Gastrocnemius medialis (tissue), 4 donors: ENCODE results near the gene TANGO6. TPM values are rescaled to one million over a fixed set of nuclear protein-coding genes. Genes with fewer than 3 reads are reported as not detected.

Experiments used
- ATAC-seq, 2 donors: fragments of 150-250 bp; one replicate each; pipeline ENCODE4 v1.9.1; 2016
- DNase-seq, 2 donors: peaks; one replicate each; pipeline ENCODE4 v3.0.0-alpha.2; 2019
- H3K27ac ChIP-seq, 4 donors: fragments of 200-600 bp; sonication (generic); 1 replicate in 1 of 4; 2 replicates in 3 of 4; pipeline ENCODE4 v1.5.1; 2016 to 2018; ENCODE audit warnings: mild to moderate bottlenecking in 2 of 4, moderate library complexity in 1 of 4
- H3K27me3 ChIP-seq, 3 donors: fragments of 200-600 bp; sonication (generic) in 2 of 3; 1 replicate in 1 of 3; 2 replicates in 2 of 3; pipeline versions ENCODE4 v1.5.1 to v1.6.0; 2016 to 2019; ENCODE audit warnings: mild to moderate bottlenecking in 1 of 3, moderate library complexity in 1 of 3
- H3K36me3 ChIP-seq, 2 donors: fragments of 200-600 bp; sonication (generic) in 1 of 2; one replicate each; pipeline ENCODE4 v1.5.1; 2017 to 2018
- H3K4me1 ChIP-seq, 2 donors: fragments of 200-600 bp; sonication (generic) in 1 of 2; one replicate each; pipeline ENCODE4 v1.5.1; 2016 to 2017; ENCODE audit warnings: mild to moderate bottlenecking in 2 of 2
- H3K4me3 ChIP-seq, 4 donors: fragments of 200-600 bp; sonication (generic) in 3 of 4; 1 replicate in 1 of 4; 2 replicates in 3 of 4; pipeline ENCODE4 v1.5.1; 2016 to 2019; ENCODE audit warnings: mild to moderate bottlenecking in 2 of 4
- H3K9me3 ChIP-seq, 3 donors: fragments of 200-600 bp; sonication (generic) in 2 of 3; 1 replicate in 1 of 3; 2 replicates in 2 of 3; pipeline ENCODE4 v1.5.1; 2016 to 2019
- CTCF ChIP-seq, 5 experiments: fragments of 450-650 bp in 3 of 5; fragments of 200-600 bp in 2 of 5; sonication (generic) in 2 of 5; IDR thresholded peaks in 4 of 5; conservative IDR thresholded peaks in 1 of 5; 1 replicate in 4 of 5; 2 replicates in 1 of 5; pipeline ENCODE4 v1.5.1; 2016 to 2019; ENCODE audit warnings: antibody characterized with exemption in 5 of 5, mild to moderate bottlenecking in 3 of 5, moderate library complexity in 3 of 5
- POLR2A ChIP-seq, 2 donors: fragments of 450-650 bp; IDR thresholded peaks; one replicate each; pipeline ENCODE4 v1.6.1; 2017; ENCODE audit warnings: antibody characterized with exemption in 2 of 2, mild to moderate bottlenecking in 2 of 2, moderate library complexity in 2 of 2
- in situ Hi-C, 4 donors: fragments of 200-750 bp; cut with MboI; loops; one replicate each; pipeline versions ENCODE4 v1.15.0 to v1.8.0; 2017; ENCODE audit warnings: low sequenced_read_pairs in 4 of 4
- intact Hi-C: fragments of 100-400 bp; cut with DNase I; formaldehyde crosslinking; loops from one replicate; pipeline ENCODE4 v1.15.1; 2023; ENCODE audit warnings: low total_unique reads
- total RNA-seq, 4 donors: library from RNA; depleted of rRNA; stranded (reverse); fragments of >200 nt; gene quantifications; one replicate each; pipeline versions ENCODE4 v1.1.0 to v1.2.3, GENCODE V29; 2016

The TANGO6 gene
- total RNA-seq, 4 donors from 2014 or later: 13.6 to 20.0 (median 17.8) TPM

- Histone ChIP-seq H3K27me3 (no peaks in the 10 kb centered on the region), H3K4me1 (peaks cover 16 to 17% of the 10 kb centered on the region in 2 donors), H3K4me3 (no peak overlapping the region), H3K36me3 (no peaks in the 10 kb centered on the region), H3K9me3 (no peaks in the 10 kb centered on the region), H3K27ac (peak overlapping the region; percentile 74 to 85 (median 83))
- in situ Hi-C loops (no loop called here), intact Hi-C loops (loop anchor here (5.0 kb wide), 1 partner anchor 37 kb away; no protein-coding TSS in a partner anchor)
- DNase-seq (peak; percentile 49 to 83), ATAC-seq (peak; percentile 64 to 81)
- TF ChIP-seq POLR2A (IDR thresholded peaks at IDR 0.05): peak in 1 of 2 donors; percentile 36
- TF ChIP-seq CTCF (IDR thresholded peaks at IDR 0.05 in 4 of 5, conservative IDR thresholded peaks at IDR 0.05 in 1 of 5): no peak
Observed at GRCh38 chr16:69064764-69065313, 221.5 kb downstream of the TANGO6 start.

DNA sequence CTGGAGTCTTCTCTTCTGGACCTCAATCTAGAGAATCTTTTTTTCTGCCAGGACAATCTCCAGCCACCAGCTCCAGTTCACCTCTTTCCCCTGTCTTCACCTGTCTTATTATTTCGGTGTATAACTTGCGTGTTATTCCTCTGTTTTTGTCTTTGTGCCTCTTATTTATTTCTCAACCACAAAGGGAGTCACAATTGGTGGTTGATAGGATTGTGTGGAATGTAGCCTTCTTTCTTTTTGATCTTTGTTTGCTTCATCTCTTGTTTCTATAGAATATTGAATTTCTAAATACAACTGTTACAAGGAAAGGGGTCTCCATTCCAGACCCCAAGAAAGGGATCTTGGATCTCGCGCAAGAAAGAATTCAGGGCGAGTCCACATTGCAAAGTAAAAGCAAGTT lies 226.2 kb downstream of the TANGO6 start:
- Histone ChIP-seq H3K27ac (no peak overlapping the region), H3K4me3 (no peak overlapping the region), H3K4me1 (peaks cover 4 to 8% of the 10 kb centered on the region in 2 donors), H3K27me3 (no peaks in the 10 kb centered on the region), H3K36me3 (no peaks in the 10 kb centered on the region), H3K9me3 (no peaks in the 10 kb centered on the region)
- no peak for DNase-seq
- intact Hi-C loops: loop anchor here (5.0 kb wide), 1 partner anchor 33 kb away; no protein-coding TSS in a partner anchor
- no peak for ATAC-seq
- in situ Hi-C loops: no loop called here
- TF ChIP-seq CTCF (IDR thresholded peaks at IDR 0.05 in 4 of 5, conservative IDR thresholded peaks at IDR 0.05 in 1 of 5) (no peak), POLR2A (IDR thresholded peaks at IDR 0.05) (no peak)

DNA sequence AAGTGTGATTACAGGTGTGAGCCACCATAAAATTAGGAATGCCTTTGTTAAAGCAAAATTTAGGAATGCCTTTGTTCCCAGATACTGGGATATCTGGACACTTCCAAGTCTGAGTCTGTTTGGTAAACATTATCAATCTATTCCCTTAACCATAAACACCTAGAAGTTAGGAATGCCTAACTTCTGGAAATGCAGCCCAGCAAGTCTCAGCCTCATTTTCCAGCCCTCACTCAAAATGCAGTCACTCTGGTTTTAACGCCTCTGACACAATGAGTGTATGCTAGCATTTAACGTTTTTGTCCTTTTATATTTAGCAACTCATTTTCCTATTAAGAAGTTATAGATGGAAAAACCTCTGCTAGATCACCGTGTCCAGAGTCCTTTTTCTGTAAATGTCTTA lies 227.7 kb downstream of the TANGO6 start:
- in situ Hi-C loops (no loop called here), intact Hi-C loops (no loop called here)
- H3K4me1 ChIP-seq: no peaks in the 10 kb centered on the region
- no peaks in the 10 kb centered on the region for H3K27me3 ChIP-seq
- H3K27ac ChIP-seq: no peak overlapping the region
- TF ChIP-seq CTCF (IDR thresholded peaks at IDR 0.05 in 4 of 5, conservative IDR thresholded peaks at IDR 0.05 in 1 of 5): no peak
- TF ChIP-seq POLR2A (IDR thresholded peaks at IDR 0.05): no peak
- ATAC-seq (no peak), DNase-seq (no peak)
- no peaks in the 10 kb centered on the region for H3K36me3 ChIP-seq
- no peaks in the 10 kb centered on the region for H3K9me3 ChIP-seq
- H3K4me3 ChIP-seq: no peak overlapping the region

DNA sequence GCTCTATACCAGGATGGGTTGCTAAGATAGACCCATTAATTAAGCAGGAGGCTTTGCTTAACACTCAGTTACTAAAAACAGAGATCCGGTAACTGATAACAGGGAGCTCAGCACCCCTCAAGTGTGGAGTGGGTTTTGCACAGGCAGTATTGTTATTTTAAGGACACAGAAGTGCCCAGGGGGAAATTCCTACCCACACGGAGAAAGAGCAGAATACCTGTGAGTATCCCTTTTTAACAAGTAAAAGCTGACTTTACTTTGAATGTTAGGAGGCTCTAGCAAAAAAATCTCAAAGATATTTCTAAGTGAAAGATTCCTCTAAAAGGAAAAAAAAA lies 229.3 kb downstream of the TANGO6 start:
- DNase-seq: no peak
- no peak for TF ChIP-seq POLR2A (IDR thresholded peaks at IDR 0.05)
- no peak for TF ChIP-seq CTCF (IDR thresholded peaks at IDR 0.05 in 4 of 5, conservative IDR thresholded peaks at IDR 0.05 in 1 of 5)
- Histone ChIP-seq H3K27me3 (no peaks in the 10 kb centered on the region), H3K36me3 (no peaks in the 10 kb centered on the region), H3K4me1 (no peaks in the 10 kb centered on the region), H3K4me3 (no peak overlapping the region), H3K9me3 (no peaks in the 10 kb centered on the region), H3K27ac (no peak overlapping the region)
- intact Hi-C loops (no loop called here), in situ Hi-C loops (no loop called here)
- ATAC-seq: no peak

DNA sequence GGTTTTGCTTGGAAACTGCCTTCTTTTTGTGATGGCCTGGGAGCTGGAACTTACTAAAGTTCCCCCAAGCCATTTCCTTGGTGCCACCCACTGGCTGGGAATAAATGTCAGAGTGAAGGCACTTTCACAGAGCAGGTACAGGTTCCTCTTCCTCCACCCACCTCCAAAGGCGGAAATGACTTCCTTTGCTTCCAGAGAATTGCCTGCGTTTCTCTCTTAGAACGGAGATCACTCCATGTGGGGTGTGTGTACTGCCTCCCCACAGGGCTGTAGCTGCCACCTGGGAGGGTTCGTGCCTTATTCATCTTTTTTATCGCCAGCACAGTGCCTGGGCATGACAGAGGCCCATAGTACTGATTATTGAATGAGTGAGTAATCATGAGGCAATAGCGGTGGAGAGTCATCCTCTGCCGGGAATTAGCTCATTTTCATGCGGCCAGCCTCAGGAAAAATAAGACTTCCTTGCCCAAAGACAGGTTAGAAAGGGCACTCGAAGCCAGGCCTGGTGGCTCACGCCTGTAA lies 229.9 kb downstream of the TANGO6 start:
- Histone ChIP-seq H3K9me3 (no peaks in the 10 kb centered on the region), H3K27ac (no peak overlapping the region), H3K4me1 (no peaks in the 10 kb centered on the region), H3K4me3 (no peak overlapping the region), H3K36me3 (no peaks in the 10 kb centered on the region), H3K27me3 (no peaks in the 10 kb centered on the region)
- no peak for ATAC-seq
- DNase-seq: no peak
- TF ChIP-seq POLR2A (IDR thresholded peaks at IDR 0.05) (no peak), CTCF (IDR thresholded peaks at IDR 0.05 in 4 of 5, conservative IDR thresholded peaks at IDR 0.05 in 1 of 5) (no peak)
- intact Hi-C loops: no loop called here
- in situ Hi-C loops: no loop called here
